Endothelial cell of umbilical vein (primary cell): ENCODE measurements around the gene ATP9B. TPM values are rescaled to one million over a fixed set of nuclear protein-coding genes. Genes with fewer than 3 reads are reported as not detected.

Experiments used
- BruUV-seq: library from RNA; stranded (reverse); fragments of 400-500 nt; replicated peaks from 2 replicates; lab custom pipeline; 2021; lab: Mats Ljungman, UMichigan
- CTCF ChIA-PET: fragments of 300-600, 350-600 bp; sonication (Branson Sonifier 250); formaldehyde crosslinking; loops from one replicate; lab custom pipeline; 2021; ENCODE audit warnings: antibody characterized with exemption, inconsistent platforms; lab: Charles Lee
- POLR2A ChIA-PET: fragments of 300-600, 350-600 bp; sonication (Branson Sonifier 250); formaldehyde crosslinking; loops from one replicate; lab custom pipeline; 2021; ENCODE audit warnings: antibody characterized with exemption, inconsistent platforms; lab: Charles Lee
- DNase-seq: peaks from one replicate; pipeline ENCODE4 v3.0.0-alpha.2; 2011; ENCODE audit warnings: low read depth, low spot score
- FAIRE-seq: peaks from 2 replicates; lab custom pipeline; 2011; peaks lifted over from hg19 to GRCh38; lab: Jason Lieb, UNC
- H2AFZ ChIP-seq: 2 replicates; pipeline ENCODE4 v1.6.0; 2012; ENCODE audit warnings: low read depth, low read length, control low read depth, inconsistent platforms
- H3K27ac ChIP-seq: 2 replicates; pipeline ENCODE4 v1.5.1; 2011; ENCODE audit warnings: low read depth, mild to moderate bottlenecking, control low read depth, low read length, moderate library complexity; ENCODE audit not compliant: insufficient read depth
- H3K27me3 ChIP-seq, 2 experiments: 2 replicates each; pipeline versions ENCODE4 v1.6.0 to v1.6.1; 2011; ENCODE audit warnings: low read length in 2 of 2, mixed read lengths in 1 of 2; ENCODE audit not compliant: control insufficient read depth in 2 of 2, insufficient read depth in 2 of 2
- H3K36me3 ChIP-seq, 2 experiments: 2 replicates in 1 of 2; 3 replicates in 1 of 2; pipeline ENCODE4 v1.5.1; 2011; ENCODE audit warnings: low read length in 2 of 2, mild to moderate bottlenecking in 1 of 2, moderate library complexity in 1 of 2; ENCODE audit not compliant: control insufficient read depth in 2 of 2, insufficient read depth in 2 of 2; ENCODE audit errors: extremely low read depth in 1 of 2
- H3K4me1 ChIP-seq: 3 replicates; pipeline ENCODE4 v1.5.1; 2011; ENCODE audit warnings: mild to moderate bottlenecking, low read length; ENCODE audit not compliant: control insufficient read depth, insufficient read depth; ENCODE audit errors: extremely low read depth
- H3K4me2 ChIP-seq: 2 replicates; pipeline ENCODE4 v1.6.1; 2011; ENCODE audit warnings: low read length, control low read depth, mixed read lengths; ENCODE audit not compliant: insufficient read depth
- H3K4me3 ChIP-seq, 3 experiments: fragments of 200-600 bp in 1 of 3; sonication (generic), shearing (Covaris generic) in 1 of 3; replicated peaks in 1 of 3; 2 replicates each; pipeline ENCODE4 v1.5.1; 2011 to 2016; ENCODE audit warnings: control low read depth in 3 of 3, low read length in 3 of 3, mild to moderate bottlenecking in 2 of 3, inconsistent platforms in 1 of 3, low read depth in 1 of 3, moderate library complexity in 1 of 3; ENCODE audit not compliant: insufficient read depth in 1 of 3
- H3K79me2 ChIP-seq: 2 replicates; pipeline ENCODE4 v1.6.0; 2012; ENCODE audit warnings: low read length, inconsistent platforms; ENCODE audit not compliant: control insufficient read depth, insufficient read depth
- H3K9ac ChIP-seq: replicated peaks from 2 replicates; pipeline ENCODE3; 2011; ENCODE audit warnings: low read length, control low read depth; ENCODE audit not compliant: insufficient read depth; ENCODE audit errors: extremely low read depth
- H3K9me1 ChIP-seq: replicated peaks from 3 replicates; pipeline ENCODE4 v1.6.0; 2011; ENCODE audit warnings: mild to moderate bottlenecking, low read length; ENCODE audit not compliant: control insufficient read depth, insufficient read depth; ENCODE audit errors: extremely low read depth
- H3K9me3 ChIP-seq: replicated peaks from 2 replicates; pipeline ENCODE4 v1.5.1; 2012; ENCODE audit warnings: low read length, inconsistent platforms; ENCODE audit not compliant: control insufficient read depth, insufficient read depth
- H4K20me1 ChIP-seq: replicated peaks from 2 replicates; pipeline ENCODE3; 2011; ENCODE audit warnings: mild to moderate bottlenecking, low read length; ENCODE audit not compliant: control insufficient read depth, insufficient read depth; ENCODE audit errors: extremely low read depth
- CTCF ChIP-seq, 2 donors: IDR thresholded peaks; 1 replicate in 1 of 2; 2 replicates in 1 of 2; pipeline ENCODE4 v1.5.1; 2011; ENCODE audit warnings: low read length in 2 of 2, mild to moderate bottlenecking in 2 of 2, moderate library complexity in 2 of 2, control low read depth in 1 of 2, inconsistent platforms in 1 of 2, low read depth in 1 of 2; ENCODE audit not compliant: insufficient read depth in 1 of 2; ENCODE audit errors: extremely low read depth in 1 of 2
- EZH2 ChIP-seq: IDR thresholded peaks from 2 replicates; pipeline ENCODE4 v1.6.1; 2012; ENCODE audit warnings: borderline replicate concordance, low read depth, mild to moderate bottlenecking, moderate library complexity, low read length, inconsistent platforms; ENCODE audit not compliant: severe bottlenecking
- FOS ChIP-seq: IDR thresholded peaks from 2 replicates; pipeline ENCODE4 v1.6.1; 2011; ENCODE audit warnings: mild to moderate bottlenecking, low read length, moderate library complexity, borderline replicate concordance; ENCODE audit not compliant: insufficient read depth
- GATA2 ChIP-seq: IDR thresholded peaks from 2 replicates; pipeline ENCODE4 v1.7.0; 2011; ENCODE audit warnings: low read depth, mild to moderate bottlenecking, moderate library complexity, mixed read lengths, low read length; ENCODE audit not compliant: insufficient read length, insufficient read depth
- JUN ChIP-seq: IDR thresholded peaks from 2 replicates; pipeline ENCODE4 v1.6.1; 2011; ENCODE audit warnings: borderline replicate concordance, low read depth; ENCODE audit not compliant: insufficient read length, insufficient read depth
- MYC ChIP-seq: IDR thresholded peaks from one replicate; pipeline ENCODE4 v1.6.1; 2011; ENCODE audit warnings: mild to moderate bottlenecking, low read depth, low read length
- POLR2A ChIP-seq: IDR thresholded peaks from 2 replicates; pipeline ENCODE4 v1.6.1; 2012; ENCODE audit warnings: low read depth, mild to moderate bottlenecking, control low read depth, low read length
- POLR2AphosphoS5 ChIP-seq: IDR thresholded peaks from 2 replicates; pipeline ENCODE4 v1.6.1; 2012; ENCODE audit warnings: low read depth, mild to moderate bottlenecking, control low read depth, low read length, moderate library complexity; ENCODE audit not compliant: insufficient read depth
- dilution Hi-C: fragments of 300-500 bp; cut with MboI; formaldehyde crosslinking; loops from one replicate; pipeline ENCODE4 v1.15.0; 2019; ENCODE audit warnings: low sequenced_read_pairs; ENCODE audit not compliant: extremely low pct_ligation_motif_present
- intact Hi-C: fragments of 100-400 bp; cut with micrococcal nuclease; formaldehyde crosslinking; loops from one replicate; pipeline ENCODE4 v1.10.0; 2022
- polyA plus RNA-seq, 4 experiments: library from polyadenylated mRNA; depleted of rRNA in 3 of 4; stranded (reverse) in 3 of 4; unstranded in 1 of 4; fragments of >200 nt; gene quantifications; 2 replicates each; pipeline versions ENCODE4 v1.2.1 to v1.2.3, GENCODE V29; 2011 to 2012; ENCODE audit warnings: missing spikeins in 1 of 4
- total RNA-seq: library from RNA; stranded (reverse); gene quantifications from 2 replicates; pipeline ENCODE4 v1.2.3, GENCODE V29; 2021
- TF ChIP-seq, protein P1 (sequence below): IDR thresholded peaks from 2 replicates; pipeline ENCODE4 v1.6.1; 2011; ENCODE audit not compliant: insufficient read depth, insufficient read length

Gene ATP9B
- total and polyA plus RNA-seq, 2 donors (not counting 3 experiments of a cell fraction or from before 2014, with no cell fraction given), result 14.6 to 18.2 TPM

GRCh38 chr18:79413426-79413825, 344.2 kb downstream of the ATP9B start:
- H2AFZ ChIP-seq, result no peak overlapping the region
- H3K9me1 ChIP-seq, result no peaks in the 10 kb centered on the region
- dilution Hi-C loops (no loop called here), intact Hi-C loops (no loop called here)
- H3K9ac ChIP-seq, result no peak overlapping the region
- no peak overlapping the region for H3K4me2 ChIP-seq
- H3K9me3 ChIP-seq, result no peaks in the 10 kb centered on the region
- H3K36me3 ChIP-seq, result peaks cover 0 to 9% of the 10 kb centered on the region in 2 experiments
- BruUV-seq, result no TSS peak
- FAIRE-seq (no peak), DNase-seq (no peak)
- ChIA-PET CTCF (interaction anchor here (1.1 to 2.6 kb wide), 5 partner anchors 10 to 94 kb away, joined by 3 to 10 read pairs (median 3); partner anchors contain the start of gene NFATC1), POLR2A (interaction anchor here (0.9 kb wide), 1 partner anchor 95 kb away, joined by 3 read pairs; no protein-coding TSS in a partner anchor)
- no peak overlapping the region for H3K4me3 ChIP-seq
- no peaks in the 10 kb centered on the region for H4K20me1 ChIP-seq
- peaks cover 12% of the 10 kb centered on the region for H3K4me1 ChIP-seq
- TF ChIP-seq POLR2AphosphoS5, result no peak
- no peak for TF ChIP-seq EZH2
- no peak for TF ChIP-seq POLR2A
- no peak for TF ChIP-seq GATA2
- TF ChIP-seq JUN, result no peak
- no peak for TF ChIP-seq FOS
- no peak for TF ChIP-seq MYC
- TF ChIP-seq CTCF (IDR thresholded peaks at IDR 0.05; ENCODE audit: extremely low read depth in 1 of 2, insufficient read depth in 1 of 2, low read depth in 1 of 2, low read length in 2 of 2), result no peak
- TF ChIP-seq, protein P1, sequence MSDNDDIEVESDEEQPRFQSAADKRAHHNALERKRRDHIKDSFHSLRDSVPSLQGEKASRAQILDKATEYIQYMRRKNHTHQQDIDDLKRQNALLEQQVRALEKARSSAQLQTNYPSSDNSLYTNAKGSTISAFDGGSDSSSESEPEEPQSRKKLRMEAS, result no peak
- peaks cover 4% of the 10 kb centered on the region for H3K79me2 ChIP-seq
- H3K27me3 ChIP-seq, result no peaks in the 10 kb centered on the region
- no peak overlapping the region for H3K27ac ChIP-seq
